Tibial artery (tissue), 4 donors: ENCODE measurements around the gene PSD2.

Source experiments
- DNase-seq, 2 donors: peaks; one replicate each; pipeline ENCODE4 v3.0.0-alpha.2; 2019
- H3K27ac ChIP-seq, 2 donors: fragments of 200-600 bp; sonication (generic) in 1 of 2; 1 replicate in 1 of 2; 2 replicates in 1 of 2; pipeline ENCODE4 v1.5.1; 2018 to 2019; ENCODE audit warnings: mild to moderate bottlenecking in 1 of 2
- H3K27me3 ChIP-seq, 2 donors: fragments of 200-600 bp; sonication (generic) in 1 of 2; one replicate each; pipeline versions ENCODE4 v1.5.1 to v1.6.0; 2016 to 2019
- H3K36me3 ChIP-seq, 3 donors: fragments of 200-600 bp; sonication (generic) in 2 of 3; one replicate each; pipeline ENCODE4 v1.5.1; 2016 to 2019; ENCODE audit warnings: mild to moderate bottlenecking in 2 of 3
- H3K4me1 ChIP-seq, 4 donors: fragments of 200-600 bp; sonication (generic) in 2 of 4; 1 replicate in 3 of 4; 2 replicates in 1 of 4; pipeline ENCODE4 v1.5.1; 2016 to 2019
- H3K4me3 ChIP-seq, 2 donors: fragments of 200-600 bp; sonication (generic) in 1 of 2; 1 replicate in 1 of 2; 2 replicates in 1 of 2; pipeline ENCODE4 v1.5.1; 2018 to 2019; ENCODE audit warnings: mild to moderate bottlenecking in 2 of 2
- H3K9me3 ChIP-seq, 3 donors: fragments of 200-600 bp; sonication (generic) in 1 of 3; one replicate each; pipeline ENCODE4 v1.5.1; 2016 to 2019
- CTCF ChIP-seq, 2 experiments: fragments of 200-600 bp in 1 of 2; fragments of 450-650 bp in 1 of 2; IDR thresholded peaks; one replicate each; pipeline ENCODE4 v1.5.1; 2017 to 2019; ENCODE audit warnings: antibody characterized with exemption in 2 of 2, mild to moderate bottlenecking in 1 of 2, moderate library complexity in 1 of 2
- intact Hi-C: fragments of 100-400 bp; cut with DNase I; formaldehyde crosslinking; loops from one replicate; pipeline ENCODE4 v1.15.0; 2023; ENCODE audit warnings: low total_unique reads

PSD2 gene

GRCh38 chr5:139893873-139894272 is 98.3 kb downstream of the PSD2 start:
- DNase-seq = no peak
- Histone ChIP-seq H3K27ac (no peak overlapping the region), H3K36me3 (no peaks in the 10 kb centered on the region), H3K4me1 (peaks cover 0 to 6% (median 0%) of the 10 kb centered on the region in 4 donors), H3K4me3 (no peak overlapping the region), H3K27me3 (no peaks in the 10 kb centered on the region), H3K9me3 (no peaks in the 10 kb centered on the region)
- no peak for TF ChIP-seq CTCF (IDR thresholded peaks at IDR 0.05)
- intact Hi-C loops = no loop called here
